ENCODE results near the gene NPR2.

Gene NPR2

DNA sequence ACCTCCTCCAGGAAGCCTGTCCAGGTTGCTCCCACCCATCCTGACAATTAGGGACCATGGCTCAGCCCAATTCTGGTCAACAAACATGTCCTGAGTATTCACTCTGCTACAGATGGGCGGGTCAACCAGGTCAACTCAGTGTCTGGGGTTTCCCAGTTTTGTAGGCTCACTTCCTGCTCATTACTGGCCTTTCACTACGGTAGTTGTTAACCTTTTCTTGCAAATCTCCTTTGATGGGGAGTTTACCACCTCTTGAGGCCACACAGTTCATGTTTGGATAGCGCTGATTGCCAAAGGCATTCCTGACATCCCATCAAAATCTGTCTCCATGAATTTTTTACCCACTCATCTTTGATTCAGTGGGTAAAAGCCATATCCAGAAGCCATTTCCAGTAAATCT is 51.4 kb downstream of the NPR2 start:
- TF ChIP-seq SIN3A (IDR thresholded peaks at IDR 0.05; ENCODE audit: borderline replicate concordance, insufficient read depth, low read length) (no peak), FOXP2 (optimal IDR thresholded peaks at IDR 0.05; ENCODE audit: borderline replicate concordance, extremely low read depth, extremely low read length, insufficient read depth) (no peak), TAF1 (IDR thresholded peaks at IDR 0.05; ENCODE audit: borderline replicate concordance, insufficient read depth, low read length) (no peak), REST (IDR thresholded peaks at IDR 0.05; ENCODE audit: insufficient read depth in 1 of 2, low read depth in 2 of 2, low read length in 2 of 2) (no peak), POLR2AphosphoS5 (IDR thresholded peaks at IDR 0.05; ENCODE audit: low read depth, low read length) (no peak)

GRCh38 chr9:35844628-35845270 is 53.4 kb downstream of the NPR2 start:
- TF ChIP-seq REST (IDR thresholded peaks at IDR 0.05; ENCODE audit: insufficient read depth in 1 of 2, low read depth in 2 of 2, low read length in 2 of 2) (no peak), TAF1 (IDR thresholded peaks at IDR 0.05; ENCODE audit: borderline replicate concordance, insufficient read depth, low read length) (no peak), FOXP2 (optimal IDR thresholded peaks at IDR 0.05; ENCODE audit: borderline replicate concordance, extremely low read depth, extremely low read length, insufficient read depth) (no peak), POLR2AphosphoS5 (IDR thresholded peaks at IDR 0.05; ENCODE audit: low read depth, low read length) (no peak), SIN3A (IDR thresholded peaks at IDR 0.05; ENCODE audit: borderline replicate concordance, insufficient read depth, low read length) (no peak)

DNA sequence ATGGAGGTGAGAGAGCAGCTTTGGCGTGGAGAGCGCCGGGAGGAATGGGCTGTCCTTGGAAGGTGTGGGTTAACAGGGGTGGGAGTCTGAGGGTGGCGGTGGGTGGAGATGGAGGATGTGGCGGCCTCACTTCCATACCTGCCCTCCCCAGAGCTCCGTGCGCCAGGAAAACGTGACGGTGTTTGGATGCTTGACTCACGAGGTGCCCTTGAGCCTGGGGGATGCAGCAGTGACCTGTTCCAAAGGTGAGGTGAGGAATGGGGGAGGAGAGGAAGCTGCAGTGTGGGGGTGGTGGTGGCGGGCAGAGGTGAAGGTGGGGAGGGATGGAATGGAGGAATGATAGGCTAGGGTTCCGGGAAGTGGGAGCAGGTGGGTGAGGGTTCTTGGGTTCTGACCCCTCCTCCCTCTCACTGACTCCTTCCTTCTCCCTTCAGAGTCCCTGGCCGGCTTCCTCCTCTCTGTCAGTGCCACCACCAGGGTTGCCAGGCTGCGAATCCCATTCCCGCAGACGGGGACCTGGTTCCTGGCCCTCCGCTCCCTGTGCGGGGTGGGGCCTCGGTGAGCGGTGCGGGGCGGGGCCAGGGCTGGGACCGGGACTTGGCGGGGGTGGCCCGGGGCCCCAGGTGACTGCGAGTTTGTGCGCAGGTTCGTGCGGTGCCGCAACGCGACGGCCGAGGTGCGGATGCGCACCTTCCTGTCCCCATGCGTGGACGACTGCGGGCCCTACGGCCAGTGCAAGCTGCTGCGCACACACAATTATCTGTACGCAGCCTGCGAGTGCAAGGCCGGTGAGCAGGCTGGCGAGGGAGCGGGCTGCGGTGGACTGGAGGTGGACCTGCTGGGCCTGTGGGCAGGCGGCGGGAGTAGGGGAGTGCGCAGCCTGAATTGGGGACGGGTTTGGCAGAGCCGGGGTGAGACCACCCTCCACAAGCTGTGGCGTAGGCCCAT is 54.7 kb downstream of the NPR2 start:
- TF ChIP-seq TAF1 (IDR thresholded peaks at IDR 0.05; ENCODE audit: borderline replicate concordance, insufficient read depth, low read length), result no peak
- TF ChIP-seq REST (IDR thresholded peaks at IDR 0.05; ENCODE audit: insufficient read depth in 1 of 2, low read depth in 2 of 2, low read length in 2 of 2), result no peak
- TF ChIP-seq SIN3A (IDR thresholded peaks at IDR 0.05; ENCODE audit: borderline replicate concordance, insufficient read depth, low read length), result no peak
- no peak for TF ChIP-seq FOXP2 (optimal IDR thresholded peaks at IDR 0.05; ENCODE audit: borderline replicate concordance, extremely low read depth, extremely low read length, insufficient read depth)
- TF ChIP-seq POLR2AphosphoS5 (IDR thresholded peaks at IDR 0.05; ENCODE audit: low read depth, low read length), result no peak

- no peak for TF ChIP-seq TAF1 (IDR thresholded peaks at IDR 0.05; ENCODE audit: borderline replicate concordance, insufficient read depth, low read length)
- TF ChIP-seq FOXP2 (optimal IDR thresholded peaks at IDR 0.05; ENCODE audit: borderline replicate concordance, extremely low read depth, extremely low read length, insufficient read depth), result no peak
- TF ChIP-seq POLR2AphosphoS5 (IDR thresholded peaks at IDR 0.05; ENCODE audit: low read depth, low read length), result no peak
- no peak for TF ChIP-seq SIN3A (IDR thresholded peaks at IDR 0.05; ENCODE audit: borderline replicate concordance, insufficient read depth, low read length)
- no peak for TF ChIP-seq REST (IDR thresholded peaks at IDR 0.05; ENCODE audit: insufficient read depth in 1 of 2, low read depth in 2 of 2, low read length in 2 of 2)
These were observed 56.6 kb downstream of the NPR2 start for GRCh38 chr9:35847792-35848572.

Data from PFSK-1 (cell line).